Upper lobe of left lung (tissue), 6 donors: ENCODE data around the gene PRKCA. TPM values are rescaled to one million over a fixed set of nuclear protein-coding genes. Genes with fewer than 3 reads are reported as not detected.

Source experiments
- ATAC-seq, 2 donors: fragments of 200-7000 bp; cut with Tn5 transposase; one replicate each; pipeline ENCODE4 v1.9.1; 2022; ENCODE audit warnings: mild to moderate bottlenecking in 2 of 2, moderate library complexity in 2 of 2; ENCODE audit not compliant: low FRiP score in 2 of 2
- DNase-seq, 2 donors: peaks; one replicate each; pipeline ENCODE4 v3.0.0-alpha.2; 2019 to 2020
- H3K27ac ChIP-seq, 4 donors: fragments of 200-600 bp; sonication (generic); one replicate each; pipeline ENCODE4 v1.5.1; 2016 to 2019
- H3K27me3 ChIP-seq, 4 donors: fragments of 200-600 bp; sonication (generic); one replicate each; pipeline ENCODE4 v1.5.1; 2017 to 2019
- H3K36me3 ChIP-seq, 4 donors: fragments of 200-600 bp; sonication (generic); one replicate each; pipeline ENCODE4 v1.5.1; 2016 to 2019
- H3K4me1 ChIP-seq, 4 donors: fragments of 200-600 bp; sonication (generic); one replicate each; pipeline ENCODE4 v1.5.1; 2018 to 2019
- H3K4me3 ChIP-seq, 4 donors: fragments of 200-600 bp; sonication (generic); one replicate each; pipeline ENCODE4 v1.5.1; 2017 to 2019; ENCODE audit warnings: mild to moderate bottlenecking in 2 of 4, moderate library complexity in 1 of 4
- H3K9me3 ChIP-seq, 4 donors: fragments of 200-600 bp; sonication (generic); one replicate each; pipeline ENCODE4 v1.5.1; 2018 to 2019
- CTCF ChIP-seq, 6 experiments: fragments of 450-650 bp in 4 of 6; fragments of 200-600 bp in 2 of 6; sonication (generic) in 2 of 6; IDR thresholded peaks; one replicate each; pipeline ENCODE4 v1.5.1; 2016 to 2019; ENCODE audit warnings: antibody characterized with exemption in 6 of 6
- EP300 ChIP-seq, 4 donors: sonication (generic); formaldehyde crosslinking; IDR thresholded peaks; one replicate each; pipeline ENCODE4 v1.5.1; 2017; ENCODE audit warnings: antibody characterized with exemption in 4 of 4, control low read depth in 2 of 4
- POLR2A ChIP-seq, 4 donors: fragments of 450-650 bp; IDR thresholded peaks; one replicate each; pipeline ENCODE4 v1.5.1; 2016 to 2017; ENCODE audit warnings: antibody characterized with exemption in 4 of 4, mild to moderate bottlenecking in 2 of 4
- POLR2AphosphoS5 ChIP-seq, 2 donors: sonication (generic); formaldehyde crosslinking; IDR thresholded peaks; one replicate each; pipeline ENCODE4 v1.5.1; 2017; ENCODE audit warnings: antibody characterized with exemption in 2 of 2
- WGBS, 2 donors: methylation state at CpG; one replicate each; pipeline ENCODE4 v1.1.5; 2017 to 2018; 5-methylcytosine and 5-hydroxymethylcytosine counted together
- total RNA-seq, 6 donors: library from RNA; depleted of rRNA in 4 of 6; stranded (reverse); fragments of >200 nt in 4 of 6; gene quantifications; one replicate each; pipeline versions ENCODE4 v1.1.0 to v1.2.1, GENCODE V29; 2016 to 2021
- donor health status: DM: no; HTN: no; CAD: no; lungs with moderate emphysema.
- donor health status: DM: no; HTN: yes; CAD: no; lungs with severe emphysema.

The PRKCA gene
- total RNA-seq, 6 donors from 2014 or later: 10.9 to 29.3 (median 18.0) TPM

DNA sequence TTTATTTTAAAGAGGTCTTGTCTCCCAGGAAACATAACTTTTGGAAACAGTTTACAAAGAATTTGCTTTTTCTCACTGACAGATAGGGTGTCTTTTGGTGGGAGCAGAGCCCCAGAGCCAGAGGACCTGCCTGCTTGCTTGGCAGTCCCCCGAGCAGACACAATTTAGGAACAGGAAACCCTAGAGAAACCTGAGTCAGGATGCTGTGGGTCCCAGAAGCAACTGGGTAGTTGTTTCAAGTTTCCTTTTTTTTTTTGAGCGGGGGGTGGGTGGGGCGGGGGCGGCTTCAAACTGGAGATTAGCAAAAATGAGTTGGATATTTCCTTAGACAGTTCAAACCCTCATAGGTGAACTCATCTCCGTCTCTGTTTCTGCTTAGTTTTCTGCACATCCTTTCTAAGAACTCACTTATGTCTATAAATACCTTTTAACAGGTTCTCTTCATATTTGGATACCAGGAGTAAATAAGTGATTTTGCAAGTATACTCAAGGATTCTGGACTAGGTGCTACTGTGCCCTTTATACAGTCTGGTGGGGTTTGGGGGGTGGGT is 135.1 kb downstream of the PRKCA start:
- H3K9me3 ChIP-seq: no peaks in the 10 kb centered on the region
- no peak for DNase-seq
- 37 to 43% methylated on average over 5 of the region's 5 CpGs for WGBS, 2 donors

GRCh38 chr17:66438101-66438500 is 135.7 kb downstream of the PRKCA start:
- Histone ChIP-seq H3K4me3 (no peak overlapping the region), H3K4me1 (peaks cover 2 to 14% (median 6%) of the 10 kb centered on the region in 4 donors), H3K27me3 (no peaks in the 10 kb centered on the region), H3K27ac (no peak overlapping the region), H3K36me3 (no peaks in the 10 kb centered on the region), H3K9me3 (no peaks in the 10 kb centered on the region)
- DNase-seq (peak in 1 of 2 donors; percentile 33), ATAC-seq (no peak)
- TF ChIP-seq EP300 (IDR thresholded peaks at IDR 0.05): no peak
- no peak for TF ChIP-seq POLR2A (IDR thresholded peaks at IDR 0.05)
- TF ChIP-seq POLR2AphosphoS5 (IDR thresholded peaks at IDR 0.05): no peak
- TF ChIP-seq CTCF (IDR thresholded peaks at IDR 0.05): no peak
- WGBS, 2 donors: 79 to 80% methylated on average over 7 of the region's 7 CpGs

More for the DNA sequence above, 135.1 kb downstream of the PRKCA start:
- no peaks in the 10 kb centered on the region for H3K27me3 ChIP-seq
- H3K4me1 ChIP-seq: peaks cover 7 to 14% (median 9%) of the 10 kb centered on the region in 4 donors
- H3K36me3 ChIP-seq: no peaks in the 10 kb centered on the region
- TF ChIP-seq POLR2AphosphoS5 (IDR thresholded peaks at IDR 0.05): no peak
- TF ChIP-seq POLR2A (IDR thresholded peaks at IDR 0.05): no peak
- no peak for TF ChIP-seq CTCF (IDR thresholded peaks at IDR 0.05)
- TF ChIP-seq EP300 (IDR thresholded peaks at IDR 0.05): no peak
- no peak overlapping the region for H3K27ac ChIP-seq
- H3K4me3 ChIP-seq: no peak overlapping the region
- no peak for ATAC-seq

DNA sequence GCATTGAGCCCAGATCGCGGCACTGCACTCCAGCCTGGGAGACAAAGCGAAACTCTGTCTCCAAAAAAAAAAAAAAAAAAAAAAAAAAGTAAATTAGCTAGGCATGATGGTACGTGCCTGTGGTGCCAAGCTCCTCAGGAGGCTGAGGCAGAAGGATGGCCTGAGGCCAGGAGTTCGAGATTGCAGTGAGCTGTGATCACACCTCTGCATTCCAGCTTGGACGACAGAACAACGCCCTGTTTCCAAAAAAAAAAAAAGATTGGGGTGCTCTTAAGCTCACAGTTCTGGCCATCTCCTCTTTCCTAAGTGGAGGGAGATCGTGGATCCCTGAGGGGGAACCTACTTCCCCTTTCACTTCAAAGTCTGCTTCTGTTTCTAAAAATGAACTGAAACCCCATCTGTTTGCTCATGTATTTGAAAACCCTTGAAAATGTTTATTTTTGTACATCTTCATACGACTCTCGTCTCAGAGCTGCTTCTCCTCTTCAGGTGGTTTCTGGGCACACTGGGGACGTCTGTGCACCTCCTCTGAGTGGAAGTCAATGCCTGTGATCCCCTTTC is 138.8 kb downstream of the PRKCA start:
- ATAC-seq (peak in 1 of 2 donors; percentile 62), DNase-seq (no peak)
- peak overlapping the region in 3 of 4 donors; percentile 20 to 28 (median 25) for H3K4me3 ChIP-seq
- no peaks in the 10 kb centered on the region for H3K36me3 ChIP-seq
- TF ChIP-seq POLR2AphosphoS5 (IDR thresholded peaks at IDR 0.05) (no peak), EP300 (IDR thresholded peaks at IDR 0.05) (no peak), CTCF (IDR thresholded peaks at IDR 0.05) (no peak), POLR2A (IDR thresholded peaks at IDR 0.05) (no peak)
- H3K27ac ChIP-seq: no peak overlapping the region
- 34 to 35% methylated on average over 10 to 11 of the region's 11 CpGs for WGBS, 2 donors
- H3K9me3 ChIP-seq: no peaks in the 10 kb centered on the region
- H3K4me1 ChIP-seq: peaks cover 0 to 14% (median 5%) of the 10 kb centered on the region in 4 donors
- no peaks in the 10 kb centered on the region for H3K27me3 ChIP-seq

DNA sequence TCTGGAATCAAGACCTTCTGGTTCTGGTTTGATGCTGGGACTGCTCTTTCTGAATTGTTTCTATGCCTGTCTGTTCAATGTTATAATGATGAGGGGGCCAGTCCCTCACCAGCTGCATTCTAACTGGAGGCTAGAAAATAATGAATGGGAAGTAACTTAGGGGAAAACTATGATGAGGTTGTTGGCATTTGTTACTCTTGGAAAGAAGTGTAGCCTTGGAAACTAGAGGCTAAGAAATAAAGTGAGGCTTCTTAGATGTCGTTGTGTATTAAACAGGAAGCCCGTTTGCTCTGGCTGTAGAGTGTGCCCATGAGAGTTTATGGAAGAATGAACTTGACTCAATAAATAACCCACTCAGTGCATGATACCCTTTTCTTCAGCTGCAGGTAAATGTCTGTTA is 140.8 kb downstream of the PRKCA start:
- no peak overlapping the region for H3K4me3 ChIP-seq
- no peaks in the 10 kb centered on the region for H3K27me3 ChIP-seq
- peaks cover 0 to 7% (median 3%) of the 10 kb centered on the region in 4 donors for H3K4me1 ChIP-seq
- H3K36me3 ChIP-seq: no peaks in the 10 kb centered on the region
- DNase-seq (no peak), ATAC-seq (no peak)
- no peak for TF ChIP-seq POLR2AphosphoS5 (IDR thresholded peaks at IDR 0.05)
- TF ChIP-seq CTCF (IDR thresholded peaks at IDR 0.05): no peak
- no peak for TF ChIP-seq EP300 (IDR thresholded peaks at IDR 0.05)
- 54 to 77% methylated on average over 2 of the region's 2 CpGs for WGBS, 2 donors
- H3K27ac ChIP-seq: no peak overlapping the region
- H3K9me3 ChIP-seq: no peaks in the 10 kb centered on the region

DNA sequence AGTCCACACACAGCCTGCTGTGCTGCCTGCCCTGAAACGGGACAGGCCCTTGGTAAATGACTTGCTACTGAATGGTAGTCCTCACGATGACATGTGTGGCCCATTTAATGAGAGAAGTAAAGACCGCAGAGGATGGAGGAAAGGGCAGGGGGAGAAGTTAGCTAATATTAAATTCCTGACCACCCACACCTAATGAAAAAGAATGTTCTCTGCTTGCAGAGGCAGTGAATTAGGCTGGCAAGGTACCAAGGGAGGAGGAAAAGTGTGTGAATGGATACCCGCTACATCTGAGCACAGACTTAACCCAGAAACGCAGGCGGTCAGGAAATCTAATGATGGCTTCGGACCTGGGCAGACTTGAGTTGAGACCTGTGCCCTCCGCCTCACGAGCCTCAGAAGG is 141.2 kb downstream of the PRKCA start:
- no peak for DNase-seq
- Histone ChIP-seq H3K36me3 (no peaks in the 10 kb centered on the region), H3K27me3 (no peaks in the 10 kb centered on the region), H3K27ac (no peak overlapping the region), H3K4me1 (peaks cover 0 to 7% (median 3%) of the 10 kb centered on the region in 4 donors), H3K9me3 (no peaks in the 10 kb centered on the region), H3K4me3 (no peak overlapping the region)
- no peak for ATAC-seq
- no peak for TF ChIP-seq CTCF (IDR thresholded peaks at IDR 0.05)
- no peak for TF ChIP-seq POLR2AphosphoS5 (IDR thresholded peaks at IDR 0.05)
- TF ChIP-seq EP300 (IDR thresholded peaks at IDR 0.05): no peak
- no peak for TF ChIP-seq POLR2A (IDR thresholded peaks at IDR 0.05)
- 67 to 70% methylated on average over 9 of the region's 9 CpGs for WGBS, 2 donors
